Activated naive CD4-positive, alpha-beta T cell treated with Interleukin-2 at 50 U/mL for 16 hours (primary cell): ENCODE measurements around the gene MAN1C1.
"Not testable (repeated sequence)": the region's sequence is repeated elsewhere in the genome, so short reads cannot be mapped to it uniquely, and the experiment has no call there.

Source experiments
- DNase-seq: peaks from one replicate; pipeline ENCODE4 v3.0.0-alpha.2; 2020

Gene MAN1C1

DNA sequence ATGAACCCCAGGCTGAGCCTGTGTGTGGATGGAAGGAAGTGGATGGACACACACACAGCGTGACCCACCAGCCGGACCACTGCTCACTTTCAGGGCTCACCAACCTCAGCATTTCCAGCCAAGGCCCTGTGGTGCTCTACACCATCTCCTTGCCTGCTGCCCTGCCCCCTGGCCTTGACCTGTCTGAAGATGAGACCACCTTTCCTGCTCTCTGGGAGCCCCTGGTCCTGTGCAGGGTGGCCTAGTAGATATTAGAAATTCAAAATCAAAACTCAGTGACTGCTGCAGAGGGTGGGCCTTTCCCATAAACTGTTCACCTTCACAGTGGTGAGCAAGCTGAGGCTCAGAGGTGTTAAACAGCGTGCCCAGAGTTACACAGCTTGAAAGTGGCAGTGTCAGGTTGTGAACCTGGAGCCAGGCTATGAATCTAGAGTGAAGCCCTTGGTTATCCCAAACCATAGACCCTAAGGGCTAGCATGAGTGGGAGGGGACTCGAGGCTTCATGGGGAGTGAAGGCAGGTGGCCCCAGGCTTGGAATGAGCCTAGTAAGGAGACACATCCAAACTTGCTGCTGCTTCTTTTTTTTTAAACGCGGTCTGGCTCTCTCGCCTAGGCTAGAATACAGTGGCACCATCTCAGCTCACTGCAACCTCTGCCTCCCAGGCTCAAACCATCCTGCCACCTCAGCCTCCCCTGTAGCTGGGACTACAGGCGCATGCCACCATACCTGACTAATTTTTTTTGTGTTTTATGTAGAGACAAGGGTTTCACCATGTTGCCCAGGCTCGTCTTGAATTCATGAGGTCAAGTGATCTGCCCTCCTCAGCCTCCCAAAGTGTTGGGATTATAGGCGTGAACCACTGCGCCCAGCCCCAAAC lies 41.5 kb downstream of the MAN1C1 start:
- no peak for DNase-seq

DNA sequence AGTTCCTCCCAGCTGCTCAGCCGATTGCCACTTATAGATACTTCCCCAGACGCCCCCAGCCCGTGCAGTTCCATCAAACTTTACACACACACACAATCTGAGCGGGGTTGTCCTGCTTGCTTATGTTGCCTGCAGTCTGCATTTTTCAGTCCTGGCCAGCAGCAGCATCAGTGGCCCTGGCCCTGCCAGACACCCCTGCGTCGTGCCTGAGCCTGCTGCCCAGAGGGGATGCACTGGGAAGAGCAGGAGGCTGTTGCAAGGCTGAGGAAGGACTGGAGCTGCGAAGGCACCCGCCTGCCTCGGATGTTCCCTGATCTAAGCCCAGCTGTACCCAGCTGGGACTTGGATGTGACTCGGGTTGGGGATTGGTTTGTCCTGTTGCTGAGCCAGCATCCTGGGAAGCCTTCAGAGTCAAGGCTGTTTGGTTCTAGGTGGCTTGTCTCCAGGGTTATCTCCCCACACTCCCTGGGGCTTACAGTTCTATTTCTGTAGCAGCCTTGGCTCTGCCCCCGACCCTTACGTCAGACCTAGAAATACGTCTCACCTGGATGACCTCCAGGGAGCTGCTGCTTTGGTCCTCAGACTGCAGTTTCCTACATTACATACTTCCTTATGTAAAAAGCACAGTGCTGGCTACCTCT lies 42.3 kb downstream of the MAN1C1 start:
- no peak for DNase-seq

DNA sequence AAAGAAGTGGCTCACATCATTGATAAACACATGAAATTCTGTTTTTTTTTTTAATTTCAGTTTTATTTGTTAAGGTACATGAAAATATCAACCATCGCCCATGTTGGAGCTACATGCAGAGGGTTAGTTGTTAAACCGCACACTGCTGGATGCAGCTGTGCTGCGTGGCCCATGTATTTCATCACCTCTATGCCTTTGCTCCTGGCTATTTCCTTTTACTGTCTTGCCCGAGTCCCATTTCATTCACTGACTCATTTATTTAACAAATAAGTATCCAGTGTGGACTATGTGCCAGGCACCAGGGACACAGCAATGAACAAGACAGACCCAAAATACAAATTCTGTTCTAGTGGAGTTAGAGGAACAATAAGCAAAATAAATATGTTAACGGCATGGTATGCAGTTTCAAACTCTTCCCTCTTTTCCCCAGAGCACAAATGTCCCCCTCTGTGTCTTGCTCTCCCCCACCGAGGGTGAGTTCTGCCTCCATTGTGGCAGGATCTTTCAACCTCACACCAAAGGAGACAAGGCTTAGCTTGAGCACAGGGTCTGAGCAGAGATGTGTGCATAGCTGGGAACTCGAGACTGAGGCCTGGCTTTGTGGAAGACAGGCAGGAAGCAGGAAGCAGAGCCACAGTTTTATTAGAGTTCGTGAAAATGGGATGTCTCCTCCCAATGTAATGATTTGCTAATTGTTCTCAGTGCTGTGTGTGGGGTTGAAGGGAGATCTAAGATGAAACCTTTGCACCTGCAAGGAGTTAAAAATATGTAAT lies 44.6 kb downstream of the MAN1C1 start:
- no peak for DNase-seq

DNA sequence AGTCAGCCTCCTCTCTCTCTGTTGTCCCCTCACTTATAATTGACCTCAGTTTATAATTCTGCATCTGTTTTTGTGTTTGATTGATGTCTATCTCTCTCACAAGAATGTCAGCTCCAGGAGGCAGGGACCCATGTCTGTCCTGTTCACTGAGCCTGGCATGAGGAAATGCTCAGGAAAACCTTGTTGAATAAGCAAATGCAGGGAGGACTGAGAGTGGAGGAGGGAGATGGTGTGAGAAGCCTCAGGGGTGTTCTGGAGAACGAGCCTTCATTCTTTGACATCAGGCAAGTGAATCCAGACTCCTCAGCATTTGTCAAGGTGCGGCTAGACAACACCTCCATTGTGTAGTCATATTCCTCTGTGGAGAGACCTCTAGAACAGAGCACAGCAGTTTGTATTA lies 45.5 kb downstream of the MAN1C1 start:
- no peak for DNase-seq

DNA sequence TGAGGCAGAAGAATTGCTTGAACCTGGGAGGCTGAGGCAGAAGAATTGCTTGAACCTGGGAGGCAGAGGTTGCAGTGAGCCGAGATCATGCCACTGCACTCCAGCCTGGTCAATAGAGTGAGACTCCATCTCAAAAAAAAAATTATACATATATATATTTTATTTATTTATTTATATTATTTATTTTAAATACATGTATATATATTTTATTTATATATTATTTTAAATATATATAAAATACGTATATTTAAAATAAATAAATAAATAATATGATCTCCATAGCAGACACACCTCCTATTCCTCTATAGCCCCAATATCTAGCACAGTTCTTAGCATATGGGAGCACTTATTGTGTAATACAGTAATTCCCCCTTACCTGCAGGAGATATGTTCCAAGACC lies 46.4 kb downstream of the MAN1C1 start:
- not testable (repeated sequence) for DNase-seq

DNA sequence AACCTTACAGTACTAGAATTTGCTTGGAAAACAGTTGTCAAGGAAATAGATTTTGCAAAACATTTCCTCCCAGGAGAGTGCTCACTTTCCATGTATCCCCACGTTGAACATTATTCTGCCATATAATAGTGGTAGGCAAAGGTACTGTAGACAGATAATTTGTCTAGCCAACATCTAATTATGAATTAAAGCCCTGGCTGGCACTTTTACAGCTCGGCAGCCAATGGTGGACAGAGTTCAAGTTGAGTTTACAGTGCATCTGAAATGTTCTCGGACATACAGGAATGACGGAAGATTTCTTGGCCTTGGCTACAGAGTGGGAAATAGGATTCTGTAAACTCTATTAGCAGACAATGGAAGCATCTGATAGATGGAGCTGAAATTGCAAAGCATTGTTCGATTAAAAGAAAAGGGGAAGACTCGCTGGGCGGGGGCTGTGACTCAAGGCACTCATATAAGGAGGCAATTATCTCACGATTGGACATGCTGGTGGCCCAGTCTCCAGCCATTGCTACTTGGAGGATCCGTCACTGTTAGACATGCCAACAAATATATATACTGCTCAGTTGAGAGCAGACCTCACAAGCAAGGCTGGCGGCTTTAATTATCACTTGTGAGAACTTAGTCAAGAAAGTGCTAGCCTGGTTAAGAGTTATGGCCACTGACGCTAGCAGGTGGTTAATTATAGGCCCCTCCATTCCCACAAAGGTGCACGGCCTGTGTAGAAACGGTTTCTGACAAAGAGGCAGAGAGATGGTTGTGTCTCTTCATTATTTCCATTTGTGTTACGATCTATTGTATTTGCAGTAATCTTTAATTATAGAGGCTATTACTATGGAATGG lies 48.0 kb downstream of the MAN1C1 start:
- DNase-seq, result no peak

DNA sequence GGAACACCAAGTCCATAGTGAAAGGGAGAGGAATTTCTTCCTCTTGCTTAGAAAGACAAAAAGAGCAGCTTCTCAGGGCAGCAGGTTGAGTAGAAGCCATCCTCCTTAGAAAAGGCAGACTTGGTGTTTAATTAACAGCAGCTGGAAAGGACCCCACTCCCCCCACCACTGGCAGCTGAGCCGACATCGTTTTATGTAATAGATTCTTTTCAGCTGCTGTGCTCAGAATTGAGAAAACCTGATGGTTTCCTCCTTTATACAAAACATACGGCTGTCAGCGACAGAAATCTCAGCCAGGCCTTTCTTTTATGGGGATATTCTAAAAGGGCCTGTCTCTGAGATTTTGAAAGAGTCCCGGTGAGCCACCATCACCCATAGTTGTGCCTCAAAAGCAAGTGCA lies 49.9 kb downstream of the MAN1C1 start:
- DNase-seq, result no peak

DNA sequence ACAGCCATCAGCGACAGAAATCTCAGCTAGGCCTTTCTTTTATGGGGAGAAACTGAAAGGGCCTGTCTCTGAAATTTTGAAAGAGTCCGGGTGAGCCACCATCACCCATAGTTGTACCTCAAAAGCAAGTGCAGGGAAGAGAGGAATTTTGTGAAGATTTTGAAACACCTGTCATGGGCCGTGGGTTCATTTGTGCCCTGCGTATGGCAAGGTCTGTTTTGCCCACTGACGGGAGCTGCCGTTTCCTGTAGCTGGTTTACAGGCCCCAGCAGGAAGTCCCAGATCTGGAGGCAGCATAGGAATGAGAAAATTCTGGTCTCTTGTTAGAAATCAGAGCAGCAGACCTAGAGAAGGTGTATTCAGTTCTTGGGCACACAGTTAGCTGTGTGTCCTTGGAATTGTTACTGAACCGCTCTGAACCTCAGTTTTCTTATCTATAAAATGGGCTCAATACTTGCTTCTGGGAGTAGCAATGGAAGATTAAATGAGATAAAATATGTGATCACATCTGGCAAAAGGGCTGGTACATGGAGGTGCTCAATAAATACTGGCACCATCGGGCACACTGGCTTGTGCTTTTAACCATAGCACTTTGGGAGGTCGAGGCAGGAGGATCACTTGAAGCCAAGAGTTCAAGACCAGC lies 52.5 kb downstream of the MAN1C1 start:
- no peak for DNase-seq

DNA sequence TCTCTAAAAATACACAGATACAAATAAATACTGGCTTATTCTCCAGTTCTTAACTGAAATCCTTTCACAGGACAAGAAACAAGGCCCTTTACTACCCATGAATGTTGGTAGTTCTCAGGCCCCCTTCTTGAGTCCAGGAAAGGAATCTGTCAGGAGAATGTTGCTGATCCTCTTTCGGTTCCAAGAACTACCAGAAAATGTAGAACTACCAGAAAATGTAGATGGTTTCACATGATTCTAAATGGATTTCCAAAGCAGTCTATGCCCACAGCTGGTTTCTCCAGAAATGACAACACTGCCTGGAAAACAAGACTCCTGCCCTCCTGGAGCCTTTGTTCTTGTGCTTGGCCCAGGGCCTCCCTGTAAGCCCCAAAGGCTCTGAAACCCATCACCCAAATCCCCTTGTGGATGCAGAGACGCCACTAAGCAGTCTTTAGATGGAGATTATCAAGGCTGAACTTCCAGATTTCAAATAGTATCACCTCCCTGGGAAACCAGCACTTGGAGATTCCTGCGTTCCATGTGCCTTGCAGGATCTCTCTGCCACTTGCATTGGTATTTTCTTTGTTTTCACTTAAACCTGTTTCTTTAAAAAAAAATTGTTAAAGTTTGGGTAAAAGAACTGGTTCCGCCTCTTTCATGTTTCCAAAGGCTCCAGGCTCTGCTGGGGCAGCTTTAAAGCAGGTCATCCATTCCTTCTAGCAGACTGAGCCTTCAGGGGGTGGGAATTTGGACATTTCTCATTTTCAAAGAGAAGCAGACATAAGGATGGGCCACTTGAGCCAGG lies 53.4 kb downstream of the MAN1C1 start:
- DNase-seq, result no peak

DNA sequence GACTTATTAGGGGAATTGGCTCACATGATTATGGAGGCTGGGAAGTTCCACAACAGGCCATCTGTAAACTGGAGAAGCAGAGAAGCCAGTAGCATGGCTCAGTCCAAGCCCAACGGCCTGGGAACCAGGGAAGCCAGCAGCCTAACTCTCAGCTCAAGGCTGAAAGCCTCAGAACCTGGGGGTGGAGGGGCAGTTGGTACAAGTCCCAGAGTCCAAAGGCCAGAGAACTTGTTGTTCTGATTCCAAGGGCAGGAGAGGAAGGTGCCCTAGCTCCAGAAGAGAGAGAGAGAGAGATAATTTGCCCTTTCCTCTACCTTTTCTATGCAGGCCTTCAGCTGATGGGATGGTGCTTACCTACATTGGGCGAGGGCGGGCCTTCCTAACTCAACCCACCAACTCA lies 55.3 kb downstream of the MAN1C1 start:
- DNase-seq, result no peak

DNA sequence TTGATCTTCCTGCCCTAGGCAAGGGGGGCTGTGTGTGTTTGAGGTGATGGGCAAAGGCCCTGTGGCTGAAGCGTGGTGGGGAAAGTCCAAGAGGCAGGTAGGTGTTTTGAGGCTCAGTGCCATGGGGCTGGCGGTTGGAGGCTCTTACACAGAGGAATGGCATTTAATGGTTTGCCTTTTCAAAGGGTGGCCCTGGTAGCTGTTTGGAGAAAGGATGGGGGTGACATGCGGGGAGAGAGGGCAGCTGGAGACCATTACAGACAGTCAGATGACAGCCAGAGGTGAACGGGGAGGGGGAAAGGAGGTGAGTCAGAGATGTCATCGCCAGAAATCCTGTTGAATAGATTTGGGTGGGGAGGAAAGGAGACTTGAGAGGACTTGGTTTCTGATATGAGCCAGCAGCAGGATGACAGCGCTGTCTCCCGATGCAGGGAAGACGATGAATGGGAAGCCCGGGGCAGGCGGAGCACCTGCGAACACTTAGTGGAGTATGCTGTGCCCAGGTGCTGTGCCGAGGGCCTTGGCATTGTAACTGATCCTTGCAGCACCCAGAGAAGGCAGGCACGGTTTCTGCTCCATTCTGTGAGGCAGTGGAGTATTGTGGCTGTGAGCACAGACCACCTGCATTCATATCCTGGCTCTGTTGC lies 56.3 kb downstream of the MAN1C1 start:
- no peak for DNase-seq

DNA sequence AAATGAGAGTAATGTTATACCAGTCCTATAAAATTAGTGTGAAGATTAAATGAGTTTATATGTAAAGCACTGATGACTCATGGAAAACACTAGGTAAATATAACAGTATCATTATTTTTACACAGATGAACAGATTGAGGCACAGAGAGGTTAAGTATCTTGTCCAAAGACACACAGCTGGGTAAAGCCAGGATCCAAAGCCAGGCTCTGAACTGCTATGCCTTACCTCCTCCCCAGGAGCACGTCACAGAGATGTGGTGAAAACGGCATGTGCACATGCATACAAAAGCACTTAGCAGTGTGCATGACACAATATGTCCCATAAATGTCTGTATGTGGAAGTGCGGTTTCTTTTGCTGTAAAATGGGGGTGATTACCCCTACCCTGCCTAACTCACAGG lies 56.9 kb downstream of the MAN1C1 start:
- DNase-seq, result no peak

DNA sequence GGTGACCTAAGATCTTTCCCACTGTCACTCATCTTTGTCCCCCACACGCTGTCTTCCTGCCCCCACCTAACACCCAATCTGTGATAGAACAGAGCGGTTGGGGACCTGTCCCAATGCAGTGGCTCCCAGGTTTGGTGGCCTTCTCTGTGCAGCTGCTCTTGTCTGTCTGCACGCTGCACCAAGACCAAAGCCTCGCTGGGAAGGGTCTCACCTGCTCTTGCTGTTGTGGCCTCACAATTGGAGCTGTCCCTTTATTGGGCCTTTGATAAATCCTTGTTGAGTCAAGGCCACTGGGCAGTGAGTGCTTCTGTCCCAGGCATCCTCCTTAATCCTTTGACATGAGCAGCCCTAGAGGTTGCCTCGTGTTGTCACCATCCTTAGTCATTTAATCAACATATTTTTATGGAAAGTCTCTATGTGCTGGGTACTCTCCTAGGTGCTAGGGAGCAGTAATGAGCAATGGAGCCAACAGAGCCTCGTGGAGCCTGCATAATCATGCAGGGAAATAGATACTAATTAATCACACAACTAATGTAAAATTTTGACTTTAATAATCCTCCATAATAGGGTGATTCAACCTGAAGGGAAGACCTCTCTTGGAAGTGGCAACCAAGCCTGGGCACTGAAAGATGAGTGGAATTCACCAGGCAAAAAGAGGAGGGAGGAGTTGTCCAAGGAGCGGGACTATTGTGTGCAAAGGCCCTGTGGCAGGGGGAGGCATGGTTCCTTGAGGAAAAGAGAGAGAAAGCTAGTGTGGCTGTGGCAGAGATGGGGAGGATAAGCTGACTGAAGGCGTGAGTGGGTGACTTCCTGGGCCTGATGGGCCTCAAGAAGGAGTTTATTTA lies 57.6 kb downstream of the MAN1C1 start:
- no peak for DNase-seq

DNA sequence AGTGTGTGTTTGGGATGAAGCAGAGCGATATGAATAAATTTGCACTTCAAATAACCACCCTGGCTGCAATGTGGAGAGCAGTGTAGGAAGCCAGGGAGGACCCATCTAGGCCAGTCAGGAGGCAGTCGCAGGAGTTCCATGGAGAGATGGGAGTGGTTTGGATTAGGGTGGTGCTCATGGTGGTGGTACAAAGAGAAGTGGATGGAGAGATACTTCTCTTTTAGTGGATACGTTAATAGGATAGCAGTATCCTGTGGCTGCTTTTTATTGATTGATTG lies 58.2 kb downstream of the MAN1C1 start:
- DNase-seq, result no peak

DNA sequence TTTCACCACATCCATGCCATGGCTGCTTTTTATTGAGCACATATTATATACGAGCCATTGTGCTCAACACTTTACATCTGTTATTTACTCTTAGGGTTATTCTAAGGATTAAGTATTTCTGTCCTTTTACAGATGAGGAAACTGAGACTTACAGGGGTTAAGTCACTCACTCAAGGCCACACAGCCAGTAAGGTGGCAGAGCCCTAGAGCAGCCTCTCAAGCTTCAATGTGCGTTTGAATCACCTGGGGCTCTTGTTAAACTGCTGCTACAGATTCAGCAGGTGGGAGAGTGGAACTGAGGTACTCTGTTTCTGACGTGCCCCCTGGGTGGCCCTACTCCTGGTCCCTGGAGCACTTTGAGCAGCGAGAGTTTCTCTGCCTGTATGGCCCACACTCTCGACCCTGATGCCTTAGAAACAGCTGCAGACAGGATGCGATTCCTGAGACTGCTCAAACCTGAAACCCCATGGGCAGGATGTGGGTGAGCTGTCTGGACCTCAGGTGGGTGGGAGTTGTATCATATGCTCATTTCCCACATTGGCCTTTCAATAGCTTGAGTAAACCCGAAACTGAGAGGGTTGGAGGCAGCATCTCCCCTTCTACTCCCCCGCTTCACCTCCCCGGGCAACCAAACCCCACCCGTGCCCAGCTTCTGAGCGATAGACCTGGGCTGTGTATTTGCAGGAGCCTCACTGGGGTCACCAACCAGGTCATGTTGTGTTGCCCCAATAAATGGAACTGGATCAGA lies 59.3 kb downstream of the MAN1C1 start:
- peak; percentile 86 for DNase-seq

DNA sequence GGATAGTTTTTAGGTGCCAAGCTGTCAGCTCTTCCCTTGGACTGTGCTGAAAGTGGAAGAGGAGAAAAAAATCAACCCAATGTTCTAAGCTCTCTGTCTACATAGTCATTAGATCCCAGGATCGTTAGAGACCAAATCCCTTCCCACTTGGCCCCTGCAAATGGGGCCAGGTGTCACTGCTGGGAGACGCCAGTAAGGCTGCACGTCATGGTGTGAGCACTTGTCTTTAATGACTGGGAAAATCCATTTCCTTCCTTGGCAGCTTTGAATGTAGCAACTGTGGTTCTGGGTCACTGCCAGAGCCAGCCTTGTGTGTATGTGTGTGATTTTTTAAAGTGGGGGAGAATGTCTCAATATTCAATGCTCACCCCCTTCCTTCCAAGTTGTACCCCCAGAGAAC lies 59.9 kb downstream of the MAN1C1 start:
- peak; percentile 10 for DNase-seq

DNA sequence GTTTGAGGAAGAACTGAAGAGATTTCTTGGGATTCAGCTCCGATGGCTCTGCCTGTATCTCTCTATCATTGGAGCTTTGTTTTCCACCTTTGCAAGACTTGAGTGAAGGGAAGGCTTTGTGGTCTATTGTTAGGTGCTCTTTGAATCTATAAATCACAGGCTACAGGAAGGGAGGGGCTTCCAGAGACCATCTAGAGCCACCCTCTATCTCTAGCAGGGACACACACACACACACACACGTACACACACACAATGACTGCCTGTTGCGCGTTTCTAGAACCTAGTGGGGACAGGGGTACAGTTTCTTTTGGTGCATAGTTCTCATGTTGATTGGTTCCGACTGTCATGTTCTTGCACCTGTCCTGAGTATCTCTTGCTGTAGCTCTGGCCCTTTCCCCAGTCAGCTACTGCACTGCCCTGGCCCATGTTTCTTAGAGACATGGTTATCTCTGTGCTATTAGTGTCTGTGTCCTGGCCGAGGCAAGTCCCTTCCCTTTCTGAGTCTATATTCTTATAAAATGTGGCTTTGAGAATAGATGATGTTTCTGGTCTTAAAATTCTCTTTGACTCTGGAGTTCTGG lies 60.7 kb downstream of the MAN1C1 start:
- DNase-seq, result no peak

DNA sequence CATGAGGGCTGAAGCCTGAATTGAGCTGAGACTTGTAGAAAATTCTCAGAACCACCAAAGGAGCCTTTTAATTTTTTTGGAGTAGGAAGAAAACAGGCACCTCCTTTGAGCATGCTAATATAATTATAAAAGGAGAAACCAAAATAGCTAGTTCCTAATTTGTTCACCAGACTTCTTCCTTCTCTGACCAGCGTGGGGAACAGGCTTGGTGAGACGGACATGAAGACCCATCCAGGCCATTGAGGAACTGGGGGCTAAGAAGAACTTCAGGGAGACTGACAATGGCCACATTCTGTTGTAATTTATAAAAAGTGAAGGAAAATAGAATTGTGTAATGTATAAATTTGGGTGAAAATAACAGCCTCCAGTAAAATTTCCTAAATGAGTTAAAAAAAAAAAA lies 62.6 kb downstream of the MAN1C1 start:
- no peak for DNase-seq

DNA sequence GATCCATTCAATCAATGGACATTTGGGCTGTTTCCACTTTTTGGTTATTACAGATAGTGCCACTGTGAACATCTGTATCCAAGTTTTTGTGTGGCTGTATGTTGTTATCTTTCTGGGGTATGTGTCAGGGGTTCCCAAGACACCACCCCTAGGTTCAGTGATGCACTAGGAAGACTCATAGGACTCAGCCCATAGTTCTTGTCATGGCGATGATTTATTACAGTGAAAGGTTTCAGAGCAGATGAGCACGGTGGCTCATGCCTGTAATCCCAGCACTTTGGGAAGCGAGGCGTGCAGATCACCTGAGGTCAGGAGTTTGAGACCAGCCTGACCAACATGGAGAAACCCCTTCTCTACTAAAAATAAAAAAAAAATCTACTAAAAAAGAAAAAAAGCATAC lies 64.1 kb downstream of the MAN1C1 start:
- DNase-seq, result no peak
